Left renal pelvis (tissue), 4 donors: ENCODE data around the gene KDSR. TPM values are rescaled to one million over a fixed set of nuclear protein-coding genes. Genes with fewer than 3 reads are reported as not detected.

Experiments used
- DNase-seq, 4 donors: peaks; one replicate each; pipeline ENCODE4 v3.0.0-alpha.2; 2013; ENCODE audit warnings: low read depth in 4 of 4, low spot score in 3 of 4
- polyA plus RNA-seq, 4 donors: library from polyadenylated mRNA; unstranded; fragments of 120-200 nt; gene quantifications; one replicate each; pipeline ENCODE4 v1.2.1, GENCODE V29; 2013; ENCODE audit not compliant: insufficient read length in 4 of 4

The KDSR gene
- polyA plus RNA-seq, 4 donors = 41.7 to 53.1 (median 46.0) TPM

DNA sequence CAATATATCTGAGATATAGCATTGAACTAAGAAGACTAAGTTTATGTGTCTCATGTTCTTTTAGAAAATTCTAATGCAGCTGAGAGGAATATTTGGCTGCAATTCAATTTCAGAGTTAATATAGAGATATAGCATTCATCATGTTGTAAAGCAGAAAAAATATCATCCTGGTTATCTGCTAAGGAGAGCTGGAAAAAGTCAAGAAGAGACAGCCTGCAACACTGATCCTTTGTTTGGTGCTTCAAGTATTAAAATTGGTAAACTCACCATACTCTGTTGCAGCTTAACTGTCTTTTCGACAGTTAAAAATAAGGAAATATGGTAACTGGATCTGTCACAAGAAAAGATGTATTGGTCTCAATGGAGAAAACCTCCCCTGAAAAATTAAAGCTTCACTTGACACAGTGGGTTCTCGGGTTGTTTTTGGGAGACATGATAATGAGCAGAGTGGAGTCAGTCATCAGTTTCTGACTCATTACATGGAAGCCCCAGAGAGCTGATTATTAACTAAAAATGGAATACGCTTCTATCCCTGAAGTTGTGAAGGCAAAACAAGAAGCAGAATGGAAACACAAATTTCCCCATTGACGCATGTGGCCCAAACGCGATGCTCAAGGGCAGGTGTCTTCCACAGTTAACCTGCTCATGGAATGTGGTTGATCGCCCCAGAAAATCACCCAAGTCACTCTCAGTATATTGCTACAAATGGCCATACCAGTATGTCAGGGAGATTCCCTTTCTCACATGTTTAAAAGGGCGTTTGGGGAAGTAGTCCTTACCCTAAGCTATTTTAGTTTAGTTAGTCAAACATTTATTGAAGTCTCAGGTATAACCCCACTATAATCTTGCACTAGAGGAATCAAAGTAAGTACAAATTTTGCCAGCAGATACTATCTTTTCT is 55.6 kb downstream of the KDSR start:
- no peak for DNase-seq

DNA sequence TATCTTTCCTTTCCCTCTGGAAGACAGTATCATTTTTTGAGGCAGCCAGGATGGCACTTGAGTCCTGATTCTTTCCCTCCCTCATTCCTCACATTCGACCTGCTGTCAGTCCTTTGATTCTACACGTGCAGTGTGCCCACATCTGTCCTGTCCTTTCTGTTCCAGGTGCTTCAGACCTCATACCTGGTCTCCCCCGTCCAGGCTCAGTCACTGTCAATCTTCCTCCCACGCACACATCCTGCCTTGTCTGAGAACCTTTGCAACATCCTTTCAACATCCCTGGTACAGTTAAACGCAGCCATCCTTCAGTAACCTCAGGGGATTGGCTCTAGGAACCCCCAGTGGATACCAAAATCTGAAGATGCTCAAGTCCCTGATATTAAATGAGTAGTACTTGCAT is 57.6 kb downstream of the KDSR start:
- no peak for DNase-seq

GRCh38 chr18:63307551-63308200 is 59.3 kb downstream of the KDSR start:
- no peak for DNase-seq

DNA sequence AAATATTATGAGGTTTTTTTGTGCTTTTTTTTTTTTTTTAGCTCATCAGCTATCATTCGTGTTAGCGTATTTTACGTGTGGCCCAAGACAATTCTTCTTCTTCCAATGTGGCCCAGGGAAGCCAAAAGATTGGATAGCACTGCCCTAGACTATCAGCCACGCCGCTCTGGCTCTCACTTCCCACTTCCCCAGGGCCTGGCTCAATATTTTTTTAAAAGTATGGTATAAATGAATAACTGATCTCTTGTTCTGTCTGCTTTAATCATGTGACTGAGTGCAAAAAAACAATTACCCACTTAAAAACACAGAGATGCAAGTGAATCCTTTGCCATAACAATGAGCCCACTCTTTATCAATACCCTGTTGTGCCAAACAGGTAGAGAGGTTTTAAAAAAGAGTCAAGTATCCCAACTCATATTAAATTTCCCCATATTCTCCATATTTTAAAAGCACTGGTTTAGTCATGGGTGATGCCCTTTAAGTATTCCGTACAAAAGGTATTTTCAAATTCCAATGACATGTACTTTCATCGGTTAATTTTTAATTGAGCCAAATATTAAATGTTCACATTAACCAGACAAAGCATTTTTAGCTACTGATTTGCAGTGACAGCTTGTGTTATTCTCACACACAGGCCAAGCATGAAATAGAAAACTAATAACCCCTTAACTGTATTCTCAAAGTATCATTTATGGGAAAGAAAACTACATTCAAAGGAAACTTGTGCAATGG is 60.0 kb downstream of the KDSR start:
- no peak for DNase-seq

- DNase-seq = no peak
These were observed 60.8 kb downstream of the KDSR start for GRCh38 chr18:63306249-63306648.

- no peak for DNase-seq
These were observed 63.5 kb downstream of the KDSR start for GRCh38 chr18:63303547-63303946.

GRCh38 chr18:63302636-63303405 is 64.2 kb downstream of the KDSR start:
- DNase-seq = no peak

DNA sequence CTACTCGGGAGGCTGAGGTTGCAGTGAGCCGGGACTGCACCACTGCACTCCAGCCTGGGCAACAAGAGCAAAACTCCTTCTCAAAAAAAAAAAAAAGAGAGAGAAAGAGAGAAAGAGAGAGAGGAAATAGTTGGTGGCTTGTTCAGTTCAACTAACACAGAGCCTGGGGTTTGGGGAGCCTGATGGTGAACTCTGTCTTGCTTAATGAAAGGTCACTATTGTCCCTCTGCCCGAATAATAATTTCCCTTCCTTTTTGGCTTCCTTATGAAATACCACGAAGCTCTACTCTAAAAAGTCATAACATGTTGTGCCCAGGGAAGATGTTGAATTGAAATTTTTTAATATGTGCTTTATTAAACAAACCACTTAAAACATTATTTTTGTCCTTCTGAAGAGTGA is 64.8 kb downstream of the KDSR start:
- DNase-seq = no peak

DNA sequence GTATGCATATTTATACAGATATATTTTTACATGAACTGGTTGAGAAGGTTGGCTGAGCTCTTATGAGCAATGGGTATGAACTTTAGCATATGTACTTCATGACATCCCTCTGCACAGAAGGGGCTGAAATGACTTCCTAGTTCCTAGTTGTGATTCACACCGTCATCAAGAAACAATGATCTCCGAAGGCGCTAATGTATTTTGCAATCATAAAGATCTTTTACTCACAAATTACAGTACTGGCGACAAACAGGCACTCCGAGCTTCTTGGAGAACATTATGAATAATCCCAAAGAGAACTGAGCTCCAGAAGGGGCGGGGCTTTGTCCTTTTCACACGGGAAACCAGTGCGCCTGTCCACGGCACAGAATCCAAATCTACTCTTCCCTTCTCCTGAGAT is 65.6 kb downstream of the KDSR start:
- DNase-seq = no peak

GRCh38 chr18:63299837-63300745 is 66.9 kb downstream of the KDSR start:
- no peak for DNase-seq

GRCh38 chr18:63298400-63299365 is 68.3 kb downstream of the KDSR start:
- no peak for DNase-seq

DNA sequence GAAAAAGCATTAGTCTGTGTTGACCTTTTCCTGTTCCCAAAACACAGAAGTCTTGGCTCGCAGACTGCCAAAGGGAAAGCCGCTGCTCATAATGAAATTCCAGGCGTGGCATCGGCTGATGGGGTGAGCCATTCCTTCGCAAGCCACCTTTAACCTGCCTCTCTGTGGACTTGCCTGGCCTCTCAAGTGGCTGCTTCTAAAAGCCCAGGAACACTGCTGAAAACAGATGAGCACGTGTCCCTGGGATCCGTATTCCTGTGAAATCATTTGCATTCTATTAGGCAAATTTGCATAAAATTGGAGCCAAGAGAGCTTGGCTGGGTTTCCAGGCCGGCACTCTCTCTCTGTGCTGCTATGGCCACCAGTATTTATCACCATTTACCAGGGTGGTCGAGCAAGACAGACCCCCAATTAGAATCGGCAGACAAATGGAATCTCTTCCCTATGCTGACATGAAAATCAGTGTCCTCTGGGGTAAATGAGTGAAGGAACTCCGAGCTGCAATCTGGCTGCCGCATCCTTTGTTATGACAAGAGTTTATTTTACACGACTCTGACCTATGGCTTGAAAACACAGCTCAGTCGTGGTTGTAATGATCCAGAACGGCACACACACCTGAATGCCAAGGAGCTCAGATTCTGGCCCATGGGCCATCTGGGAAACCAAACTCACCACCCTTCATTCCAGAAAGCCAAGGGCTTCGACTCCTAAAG is 69.2 kb downstream of the KDSR start:
- no peak for DNase-seq

DNA sequence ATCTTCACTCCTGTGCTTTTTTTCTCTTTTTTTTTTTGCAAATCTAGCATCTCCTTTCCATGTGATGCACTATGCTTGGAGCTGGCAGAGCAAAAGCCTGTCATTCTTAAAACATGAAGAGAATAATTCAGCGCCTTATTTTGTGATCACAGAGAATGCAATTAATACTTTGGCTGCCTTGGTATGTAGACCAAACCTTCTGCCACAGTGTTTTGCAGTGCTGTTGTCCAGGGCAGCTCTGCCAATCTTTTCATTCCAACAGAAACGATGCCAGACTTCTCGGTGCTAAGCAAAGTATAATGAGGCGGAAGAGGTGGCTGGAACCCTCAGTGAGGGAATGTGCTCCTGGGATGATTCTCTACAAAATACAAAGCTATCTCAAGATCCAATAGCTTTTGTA is 73.1 kb downstream of the KDSR start:
- DNase-seq = no peak

GRCh38 chr18:63292831-63293683 is 73.9 kb downstream of the KDSR start:
- DNase-seq = no peak

GRCh38 chr18:63291278-63291677 is 75.7 kb downstream of the KDSR start:
- no peak for DNase-seq

- DNase-seq = no peak
These were observed 76.2 kb downstream of the KDSR start for GRCh38 chr18:63290821-63291200.
